Thymus (tissue), 11 donors: ENCODE results near the gene FBRSL1. TPM values are rescaled to one million over a fixed set of nuclear protein-coding genes. Genes with fewer than 3 reads are reported as not detected.

Source experiments
- DNase-seq, 9 donors: peaks; one replicate each; pipeline ENCODE4 v3.0.0-alpha.2; 2013; ENCODE audit warnings: low spot score in 9 of 9, low read depth in 6 of 9, missing footprints in 1 of 9
- H3K27ac ChIP-seq, 2 donors: one replicate each; pipeline ENCODE4 v1.5.1; 2013; ENCODE audit warnings: control low read depth in 1 of 2, low read depth in 1 of 2, low read length in 1 of 2, mild to moderate bottlenecking in 1 of 2, moderate library complexity in 1 of 2
- H3K27me3 ChIP-seq, 2 donors: one replicate each; pipeline ENCODE4 v1.5.1; 2013; ENCODE audit warnings: low read length in 1 of 2; ENCODE audit not compliant: control insufficient read depth in 2 of 2, insufficient read depth in 1 of 2
- H3K36me3 ChIP-seq, 2 donors: one replicate each; pipeline ENCODE4 v1.5.1; 2013; ENCODE audit warnings: low read length in 1 of 2, mild to moderate bottlenecking in 1 of 2, moderate library complexity in 1 of 2; ENCODE audit not compliant: control insufficient read depth in 2 of 2, insufficient read depth in 2 of 2
- H3K4me1 ChIP-seq, 2 donors: one replicate each; pipeline ENCODE4 v1.5.1; 2013; ENCODE audit warnings: low read length in 2 of 2; ENCODE audit not compliant: control insufficient read depth in 2 of 2, insufficient read depth in 2 of 2
- H3K4me3 ChIP-seq, 2 donors: one replicate each; pipeline ENCODE4 v1.5.1; 2013; ENCODE audit warnings: low read length in 2 of 2, control low read depth in 1 of 2, mild to moderate bottlenecking in 1 of 2
- H3K9me3 ChIP-seq, 2 donors: one replicate each; pipeline ENCODE4 v1.5.1; 2013; ENCODE audit warnings: low read length in 1 of 2, mild to moderate bottlenecking in 1 of 2; ENCODE audit not compliant: control insufficient read depth in 2 of 2, insufficient read depth in 1 of 2
- WGBS: extraction: QIAGEN DNeasy Blood & Tissue Kit; methylation state at CpG from one replicate; pipeline ENCODE4 v1.1.7; 2013; 5-methylcytosine and 5-hydroxymethylcytosine counted together
- polyA plus RNA-seq: library from polyadenylated mRNA; stranded (reverse); fragments of 200-250 nt; gene quantifications from one replicate; pipeline ENCODE4 v1.2.3, GENCODE V29; 2013
- total RNA-seq: library from RNA; stranded (reverse); fragments of 120-200 nt; gene quantifications from one replicate; pipeline ENCODE4 v1.2.4, GENCODE V29; 2013
- donor health status: healthy.

FBRSL1 gene
- total and polyA plus RNA-seq, 2 donors: 5.9 to 28.7 TPM

GRCh38 chr12:132484183-132484890, 5.6 kb upstream of the FBRSL1 start:
- Histone ChIP-seq H3K9me3 (peaks cover 0 to 4% of the 10 kb centered on the region in 2 donors), H3K27ac (no peak overlapping the region), H3K4me3 (no peak overlapping the region), H3K36me3 (no peaks in the 10 kb centered on the region), H3K27me3 (peaks cover 0 to 3% of the 10 kb centered on the region in 2 donors), H3K4me1 (peaks cover 8 to 47% of the 10 kb centered on the region in 2 donors)
- 96% methylated on average over 28 of the region's 28 CpGs for WGBS
- DNase-seq: no peak

- Histone ChIP-seq H3K9me3 (peaks cover 0 to 4% of the 10 kb centered on the region in 2 donors), H3K27me3 (peaks cover 0 to 3% of the 10 kb centered on the region in 2 donors), H3K36me3 (no peaks in the 10 kb centered on the region), H3K4me3 (no peak overlapping the region), H3K4me1 (peaks cover 8 to 43% of the 10 kb centered on the region in 2 donors), H3K27ac (no peak overlapping the region)
- 71% methylated on average over 16 of the region's 16 CpGs for WGBS
- no peak for DNase-seq
Observed at GRCh38 chr12:132484891-132485441, 5.0 kb upstream of the FBRSL1 start.

- 98% methylated on average over 8 of the region's 8 CpGs for WGBS
- Histone ChIP-seq H3K36me3 (no peaks in the 10 kb centered on the region), H3K27me3 (peaks cover 0 to under 1% of the 10 kb centered on the region in 2 donors), H3K9me3 (peaks cover 0 to 4% of the 10 kb centered on the region in 2 donors), H3K4me1 (peaks cover 8 to 38% of the 10 kb centered on the region in 2 donors), H3K27ac (no peak overlapping the region), H3K4me3 (no peak overlapping the region)
- no peak for DNase-seq
Observed at GRCh38 chr12:132485619-132486018, 4.3 kb upstream of the FBRSL1 start.

- Histone ChIP-seq H3K4me3 (no peak overlapping the region), H3K27me3 (peaks cover 0 to 5% of the 10 kb centered on the region in 2 donors), H3K9me3 (peaks cover 0 to 4% of the 10 kb centered on the region in 2 donors), H3K27ac (no peak overlapping the region), H3K4me1 (peaks cover 10 to 37% of the 10 kb centered on the region in 2 donors), H3K36me3 (no peaks in the 10 kb centered on the region)
- WGBS: 85% methylated on average over 8 of the region's 8 CpGs
- no peak for DNase-seq
Observed at GRCh38 chr12:132486168-132486567, 3.8 kb upstream of the FBRSL1 start.

GRCh38 chr12:132486576-132486975, 3.4 kb upstream of the FBRSL1 start:
- H3K9me3 ChIP-seq: peaks cover 0 to 4% of the 10 kb centered on the region in 2 donors
- H3K27me3 ChIP-seq: peaks cover 0 to 5% of the 10 kb centered on the region in 2 donors
- no peak for DNase-seq
- H3K36me3 ChIP-seq: no peaks in the 10 kb centered on the region
- peaks cover 14 to 37% of the 10 kb centered on the region in 2 donors for H3K4me1 ChIP-seq
- 93% methylated on average over 17 of the region's 17 CpGs for WGBS
- no peak overlapping the region for H3K4me3 ChIP-seq
- H3K27ac ChIP-seq: no peak overlapping the region

- Histone ChIP-seq H3K4me1 (peaks cover 14 to 40% of the 10 kb centered on the region in 2 donors), H3K36me3 (no peaks in the 10 kb centered on the region), H3K27me3 (peaks cover 0 to 5% of the 10 kb centered on the region in 2 donors), H3K9me3 (peaks cover 0 to under 1% of the 10 kb centered on the region in 2 donors), H3K27ac (peak overlapping the region in 1 of 2 donors; percentile 62), H3K4me3 (no peak overlapping the region)
- DNase-seq: no peak
- WGBS: 95% methylated on average over 14 of the region's 14 CpGs
Observed at GRCh38 chr12:132487311-132487741, 2.6 kb upstream of the FBRSL1 start.

GRCh38 chr12:132488127-132489077, 1.5 kb upstream of the FBRSL1 start:
- peak in 5 of 9 donors; percentile 30 to 73 (median 48) for DNase-seq
- Histone ChIP-seq H3K27ac (peak overlapping the region; percentile 86 to 94), H3K4me3 (peak overlapping the region; percentile 46 to 81), H3K9me3 (no peaks in the 10 kb centered on the region), H3K4me1 (peaks cover 14 to 50% of the 10 kb centered on the region in 2 donors), H3K36me3 (peaks cover 0 to 6% of the 10 kb centered on the region in 2 donors), H3K27me3 (peaks cover 0 to 5% of the 10 kb centered on the region in 2 donors)
- 12% methylated on average over 23 of the region's 23 CpGs for WGBS

GRCh38 chr12:132489078-132489601, 811 bp upstream of the FBRSL1 start:
- H3K4me1 ChIP-seq: peaks cover 14 to 52% of the 10 kb centered on the region in 2 donors
- DNase-seq: peak in 7 of 9 donors; percentile 43 to 81 (median 52)

More at GRCh38 chr12:132489078-132489601, 811 bp upstream of the FBRSL1 start:
- Histone ChIP-seq H3K4me3 (peak overlapping the region; percentile 46 to 81), H3K9me3 (no peaks in the 10 kb centered on the region), H3K27ac (peak overlapping the region; percentile 86 to 94), H3K27me3 (peaks cover 0 to 5% of the 10 kb centered on the region in 2 donors), H3K36me3 (peaks cover 0 to 6% of the 10 kb centered on the region in 2 donors)
- 1% methylated on average over 46 of the region's 46 CpGs for WGBS
